Right lobe of liver (tissue), 4 donors: ENCODE results near the gene GMPR.

Experiments used
- POLR2A ChIP-seq: fragments of 450-650 bp; IDR thresholded peaks from one replicate; pipeline ENCODE4 v1.6.1; 2017; ENCODE audit warnings: antibody characterized with exemption, mild to moderate bottlenecking
- TF ChIP-seq, protein P1 (sequence below), 4 donors: fragments of 200-600 bp in 3 of 4; fragments of 450-650 bp in 1 of 4; IDR thresholded peaks; one replicate each; pipeline versions ENCODE4 v1.5.1 to v1.8.0; 2016 to 2022; ENCODE audit warnings: antibody characterized with exemption in 4 of 4, mild to moderate bottlenecking in 2 of 4
- donor health status: DM: no; HTN: no; CAD: no.
- donor health status: DM: no; HTN: no; CAD: no.
- donor health status: DM: no; HTN: yes; CAD: no.

- TF ChIP-seq, protein P1, sequence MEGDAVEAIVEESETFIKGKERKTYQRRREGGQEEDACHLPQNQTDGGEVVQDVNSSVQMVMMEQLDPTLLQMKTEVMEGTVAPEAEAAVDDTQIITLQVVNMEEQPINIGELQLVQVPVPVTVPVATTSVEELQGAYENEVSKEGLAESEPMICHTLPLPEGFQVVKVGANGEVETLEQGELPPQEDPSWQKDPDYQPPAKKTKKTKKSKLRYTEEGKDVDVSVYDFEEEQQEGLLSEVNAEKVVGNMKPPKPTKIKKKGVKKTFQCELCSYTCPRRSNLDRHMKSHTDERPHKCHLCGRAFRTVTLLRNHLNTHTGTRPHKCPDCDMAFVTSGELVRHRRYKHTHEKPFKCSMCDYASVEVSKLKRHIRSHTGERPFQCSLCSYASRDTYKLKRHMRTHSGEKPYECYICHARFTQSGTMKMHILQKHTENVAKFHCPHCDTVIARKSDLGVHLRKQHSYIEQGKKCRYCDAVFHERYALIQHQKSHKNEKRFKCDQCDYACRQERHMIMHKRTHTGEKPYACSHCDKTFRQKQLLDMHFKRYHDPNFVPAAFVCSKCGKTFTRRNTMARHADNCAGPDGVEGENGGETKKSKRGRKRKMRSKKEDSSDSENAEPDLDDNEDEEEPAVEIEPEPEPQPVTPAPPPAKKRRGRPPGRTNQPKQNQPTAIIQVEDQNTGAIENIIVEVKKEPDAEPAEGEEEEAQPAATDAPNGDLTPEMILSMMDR (IDR thresholded peaks at IDR 0.05), result no peak
- no peak for TF ChIP-seq POLR2A
Observed at GRCh38 chr6:16336056-16336818, 97.8 kb downstream of the GMPR start.
